Endodermal cell (in vitro differentiated cells): ENCODE data around the gene CROCC2. TPM values are rescaled to one million over a fixed set of nuclear protein-coding genes. Genes with fewer than 3 reads are reported as not detected.
A peak's percentile ranks its signal among the peaks of the same experiment; 100 is the strongest.

Experiments
- DNase-seq: peaks from one replicate; pipeline ENCODE4 v3.0.0-alpha.2; 2017
- H3K27ac ChIP-seq: 2 replicates; pipeline ENCODE4 v1.5.1; 2013; ENCODE audit warnings: mild to moderate bottlenecking, low read depth, low read length, moderate library complexity
- H3K27me3 ChIP-seq: 2 replicates; pipeline ENCODE4 v1.6.1; 2013; ENCODE audit warnings: mild to moderate bottlenecking, low read length, moderate library complexity; ENCODE audit not compliant: insufficient read depth, control insufficient read depth, poor library complexity, severe bottlenecking
- H3K36me3 ChIP-seq: 2 replicates; pipeline ENCODE4 v1.7.0; 2013; ENCODE audit warnings: mild to moderate bottlenecking, low read length, moderate library complexity; ENCODE audit not compliant: control insufficient read depth, insufficient read depth
- H3K4me1 ChIP-seq: one replicate; pipeline ENCODE4 v1.7.0; 2013; ENCODE audit warnings: low read length; ENCODE audit not compliant: control insufficient read depth, insufficient read depth
- H3K4me3 ChIP-seq: 2 replicates; pipeline ENCODE4 v1.5.1; 2013; ENCODE audit warnings: mild to moderate bottlenecking, low read length, moderate library complexity
- H3K9ac ChIP-seq: 2 replicates; pipeline ENCODE4 v1.6.1; 2013; ENCODE audit warnings: mild to moderate bottlenecking, low read length, moderate library complexity; ENCODE audit not compliant: poor library complexity, severe bottlenecking; ENCODE audit errors: extremely low read depth
- H3K9me3 ChIP-seq: 2 replicates; pipeline ENCODE4 v1.6.1; 2013; ENCODE audit warnings: mild to moderate bottlenecking, low read length, moderate library complexity; ENCODE audit not compliant: control insufficient read depth
- H3K27ac Mint-ChIP-seq: 2 replicates; pipeline ENCODE4 v1.8.0; 2020; ENCODE audit warnings: mixed read lengths
- H3K27me3 Mint-ChIP-seq: 2 replicates; pipeline ENCODE4 v1.8.0; 2021; ENCODE audit warnings: mild to moderate bottlenecking, mixed read lengths; ENCODE audit not compliant: insufficient read depth
- H3K36me3 Mint-ChIP-seq: 2 replicates; pipeline ENCODE4 v1.8.0; 2020; ENCODE audit warnings: low read depth, mixed read lengths
- H3K4me1 Mint-ChIP-seq: 2 replicates; pipeline ENCODE4 v1.8.0; 2020; ENCODE audit warnings: mixed read lengths
- H3K4me3 Mint-ChIP-seq: 2 replicates; pipeline ENCODE4 v1.8.0; 2020; ENCODE audit warnings: mild to moderate bottlenecking, moderate library complexity, mixed read lengths
- H3K9me3 Mint-ChIP-seq: 2 replicates; pipeline ENCODE4 v1.8.0; 2020; ENCODE audit warnings: mild to moderate bottlenecking, mixed read lengths
- WGBS, 2 experiments: methylation state at CpG; one replicate each; pipeline versions ENCODE4 v1.1.5 to v1.1.7; 2013; ENCODE audit warnings: missing lambda C conversion rate in 2 of 2, mixed read lengths in 1 of 2; ENCODE audit not compliant: insufficient coverage in 1 of 2, insufficient read length in 1 of 2; 5-methylcytosine and 5-hydroxymethylcytosine counted together
- total RNA-seq, 2 donors: library from RNA; stranded (reverse); fragmentation: NEBNext Ultra II Directional in 1 of 2; extraction: Animal tissue kit (Norgen Biotek cat#: 25700) in 1 of 2; gene quantifications; 2 replicates in 1 of 2; 3 replicates in 1 of 2; pipeline ENCODE4 v1.2.1, GENCODE V29; 2021
- TF ChIP-seq, protein P1 (sequence below): fragments of 200-600 bp; sonication (generic); conservative IDR thresholded peaks from 2 replicates; pipeline ENCODE4 v1.5.0; 2021; ENCODE audit warnings: antibody characterized with exemption, mild to moderate bottlenecking

The CROCC2 gene
- total RNA-seq, 2 donors from 2014 or later: not detected

DNA sequence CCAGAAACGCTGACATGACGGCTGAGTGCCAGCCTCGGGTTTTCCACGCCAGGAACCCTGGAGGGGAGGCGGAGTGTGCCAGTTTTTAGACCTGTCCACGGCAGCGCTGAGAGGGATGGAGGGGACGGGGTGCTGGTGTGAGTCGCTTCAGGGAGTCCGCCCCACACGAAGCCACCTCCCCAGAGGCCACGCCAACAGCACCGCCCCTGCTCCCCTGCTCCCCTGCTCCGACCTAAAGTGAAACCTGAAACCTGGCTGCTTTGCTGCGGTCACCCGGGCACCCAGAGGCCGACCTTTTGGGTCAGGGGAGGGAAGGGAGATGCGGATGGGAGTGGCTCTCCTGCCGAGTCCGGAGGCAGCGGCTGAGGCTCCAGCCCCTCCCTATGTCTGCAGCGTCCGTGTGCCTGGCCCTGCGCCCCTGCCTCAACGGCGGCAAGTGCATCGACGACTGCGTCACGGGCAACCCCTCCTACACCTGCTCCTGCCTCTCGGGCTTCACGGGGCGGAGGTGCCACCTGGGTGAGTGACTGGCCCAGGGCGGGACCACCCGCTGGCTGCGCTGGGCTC is 130.3 kb downstream of the CROCC2 start:
- TF ChIP-seq, protein P1, sequence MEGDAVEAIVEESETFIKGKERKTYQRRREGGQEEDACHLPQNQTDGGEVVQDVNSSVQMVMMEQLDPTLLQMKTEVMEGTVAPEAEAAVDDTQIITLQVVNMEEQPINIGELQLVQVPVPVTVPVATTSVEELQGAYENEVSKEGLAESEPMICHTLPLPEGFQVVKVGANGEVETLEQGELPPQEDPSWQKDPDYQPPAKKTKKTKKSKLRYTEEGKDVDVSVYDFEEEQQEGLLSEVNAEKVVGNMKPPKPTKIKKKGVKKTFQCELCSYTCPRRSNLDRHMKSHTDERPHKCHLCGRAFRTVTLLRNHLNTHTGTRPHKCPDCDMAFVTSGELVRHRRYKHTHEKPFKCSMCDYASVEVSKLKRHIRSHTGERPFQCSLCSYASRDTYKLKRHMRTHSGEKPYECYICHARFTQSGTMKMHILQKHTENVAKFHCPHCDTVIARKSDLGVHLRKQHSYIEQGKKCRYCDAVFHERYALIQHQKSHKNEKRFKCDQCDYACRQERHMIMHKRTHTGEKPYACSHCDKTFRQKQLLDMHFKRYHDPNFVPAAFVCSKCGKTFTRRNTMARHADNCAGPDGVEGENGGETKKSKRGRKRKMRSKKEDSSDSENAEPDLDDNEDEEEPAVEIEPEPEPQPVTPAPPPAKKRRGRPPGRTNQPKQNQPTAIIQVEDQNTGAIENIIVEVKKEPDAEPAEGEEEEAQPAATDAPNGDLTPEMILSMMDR: no peak
- Mint-ChIP-seq H3K27ac (no peak overlapping the region), H3K4me1 (no peaks in the 10 kb centered on the region), H3K27me3 (peaks cover 41% of the 10 kb centered on the region), H3K36me3 (no peaks in the 10 kb centered on the region), H3K4me3 (peak overlapping the region; percentile 17), H3K9me3 (no peaks in the 10 kb centered on the region)
- peak overlapping the region; percentile 35 for H3K4me3 ChIP-seq
- no peaks in the 10 kb centered on the region for H3K9me3 ChIP-seq
- H3K9ac ChIP-seq: no peak overlapping the region
- no peak overlapping the region for H3K27ac ChIP-seq
- no peaks in the 10 kb centered on the region for H3K36me3 ChIP-seq
- peaks cover 38% of the 10 kb centered on the region for H3K27me3 ChIP-seq
- peak; percentile 87 for DNase-seq
- 14 to 21% methylated on average over 11 to 36 of the region's 36 CpGs for WGBS, 2 experiments
- H3K4me1 ChIP-seq: peaks cover 6% of the 10 kb centered on the region

DNA sequence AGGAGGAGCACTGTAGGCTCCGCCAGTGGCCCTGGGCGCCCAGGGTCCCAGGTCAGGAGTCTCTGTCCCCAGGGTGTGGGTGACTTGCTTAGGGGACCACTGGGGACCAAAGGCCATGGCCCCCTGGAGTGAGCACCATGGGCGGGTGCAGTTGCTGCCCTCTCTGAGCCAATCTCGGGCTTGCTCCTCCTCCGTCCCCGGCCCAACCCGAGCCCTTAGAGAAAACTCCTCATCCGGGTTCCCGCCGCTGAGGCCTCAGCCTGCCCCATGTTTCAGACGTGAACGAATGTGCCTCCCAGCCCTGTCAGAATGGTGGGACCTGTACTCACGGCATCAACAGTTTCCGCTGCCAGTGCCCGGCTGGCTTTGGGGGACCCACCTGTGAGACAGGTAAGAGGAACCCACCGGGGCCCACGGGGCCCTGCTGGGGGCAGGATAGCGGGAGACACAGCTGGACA is 130.9 kb downstream of the CROCC2 start:
- no peaks in the 10 kb centered on the region for H3K9me3 ChIP-seq
- Mint-ChIP-seq H3K4me3 (no peak overlapping the region), H3K27me3 (peaks cover 44% of the 10 kb centered on the region), H3K9me3 (no peaks in the 10 kb centered on the region), H3K4me1 (no peaks in the 10 kb centered on the region), H3K36me3 (no peaks in the 10 kb centered on the region), H3K27ac (no peak overlapping the region)
- no peak overlapping the region for H3K27ac ChIP-seq
- no peak overlapping the region for H3K9ac ChIP-seq
- WGBS, 2 experiments: 78 to 91% methylated on average over 12 to 18 of the region's 18 CpGs
- peaks cover 41% of the 10 kb centered on the region for H3K27me3 ChIP-seq
- no peak overlapping the region for H3K4me3 ChIP-seq
- H3K36me3 ChIP-seq: no peaks in the 10 kb centered on the region
- TF ChIP-seq, protein P1: no peak
- peaks cover 6% of the 10 kb centered on the region for H3K4me1 ChIP-seq
- DNase-seq: no peak

DNA sequence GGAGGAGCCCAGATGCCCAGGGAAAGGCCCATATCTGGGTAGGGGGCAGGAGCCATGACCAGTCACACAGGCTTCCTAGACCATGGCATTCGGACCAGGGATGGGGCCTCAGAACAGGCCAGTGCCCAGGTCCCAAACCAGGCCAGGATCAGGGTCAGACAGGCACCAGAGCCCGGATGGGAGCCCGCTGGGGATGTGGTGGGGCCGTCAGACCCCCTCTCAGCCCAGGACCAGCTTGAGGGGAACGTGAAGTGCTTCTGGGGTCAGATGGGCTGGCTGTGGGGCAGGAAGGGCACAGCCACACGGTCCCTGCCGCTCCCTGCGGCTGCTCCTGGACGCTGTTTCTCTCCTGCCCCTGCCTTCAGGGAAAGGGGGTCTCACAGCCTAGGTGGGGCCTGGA is 131.4 kb downstream of the CROCC2 start:
- Histone ChIP-seq H3K4me3 (no peak overlapping the region), H3K36me3 (no peaks in the 10 kb centered on the region), H3K27me3 (peaks cover 44% of the 10 kb centered on the region), H3K9ac (no peak overlapping the region), H3K27ac (no peak overlapping the region), H3K9me3 (no peaks in the 10 kb centered on the region), H3K4me1 (peaks cover 6% of the 10 kb centered on the region)
- Mint-ChIP-seq H3K9me3 (no peaks in the 10 kb centered on the region), H3K27ac (no peak overlapping the region), H3K4me1 (no peaks in the 10 kb centered on the region), H3K4me3 (no peak overlapping the region), H3K36me3 (no peaks in the 10 kb centered on the region), H3K27me3 (peaks cover 44% of the 10 kb centered on the region)
- 86 to 95% methylated on average over 8 to 9 of the region's 9 CpGs for WGBS, 2 experiments
- TF ChIP-seq, protein P1: no peak
- no peak for DNase-seq
